ENCODE data around the gene KYAT1.

- TF ChIP-seq CTCF (conservative IDR thresholded peaks at IDR 0.05) (no peak), ZFX (IDR thresholded peaks at IDR 0.05) (no peak)
Measured at GRCh38 chr9:128913995-128914772, 32.4 kb upstream of the KYAT1 start.

All from C4-2B (cell line).